Measurements from ENCODE around the gene ARHGEF28. TPM values are rescaled to one million over a fixed set of nuclear protein-coding genes. Genes with fewer than 3 reads are reported as not detected.
A peak's percentile ranks its signal among the peaks of the same experiment; 100 is the strongest.

The ARHGEF28 gene
- total and polyA plus RNA-seq, 2 of the 13 experiments (the other 11 are each of a cell fraction or from before 2014, with no cell fraction given) = 17.4 to 34.1 TPM

DNA sequence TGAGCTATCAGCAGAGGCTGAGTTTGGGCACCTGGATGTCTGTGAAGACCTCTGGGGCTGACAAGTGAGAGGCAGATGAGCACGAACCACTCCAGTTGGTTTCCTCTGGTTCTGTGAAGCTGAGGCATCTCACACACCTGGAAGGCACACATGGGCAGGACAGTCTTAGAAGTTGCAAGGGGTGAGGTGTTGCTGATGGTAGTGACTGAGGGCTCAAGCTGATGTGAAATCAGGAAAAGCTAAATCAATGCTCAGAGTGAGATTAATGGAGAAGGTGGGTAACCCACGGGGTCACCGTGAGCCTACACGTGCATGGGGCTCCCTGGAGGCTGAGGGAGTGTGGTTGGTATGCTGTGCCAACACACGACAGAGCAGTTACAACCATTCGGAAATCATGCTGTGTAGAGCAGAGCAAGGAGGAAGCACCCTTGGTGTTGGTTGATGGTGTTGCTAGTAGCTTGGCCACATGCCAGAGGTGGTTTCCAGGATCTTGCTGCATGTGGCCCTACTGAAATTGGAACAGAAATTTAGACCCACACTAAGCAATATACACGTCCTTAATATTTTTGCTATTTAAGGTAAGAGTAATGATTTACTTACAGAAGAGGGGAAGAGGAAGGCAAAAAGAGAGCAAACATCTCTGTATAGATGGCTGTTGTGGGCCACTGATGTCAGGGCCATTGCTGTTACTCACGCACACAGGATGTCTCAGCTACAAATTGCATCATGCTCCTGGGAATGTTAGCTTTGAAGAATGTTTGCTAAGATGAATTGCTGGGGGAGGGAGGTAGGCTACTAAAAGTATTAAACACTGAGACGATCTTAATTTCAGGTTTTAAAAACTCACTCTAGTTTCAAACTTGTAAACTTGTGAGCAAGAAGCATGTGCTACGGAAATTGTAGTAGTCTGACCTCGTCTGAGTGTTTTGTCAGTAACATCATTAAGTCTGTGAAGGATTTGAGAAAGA lies 170.5 kb downstream of the ARHGEF28 start (continued):
- TF ChIP-seq, protein P1, sequence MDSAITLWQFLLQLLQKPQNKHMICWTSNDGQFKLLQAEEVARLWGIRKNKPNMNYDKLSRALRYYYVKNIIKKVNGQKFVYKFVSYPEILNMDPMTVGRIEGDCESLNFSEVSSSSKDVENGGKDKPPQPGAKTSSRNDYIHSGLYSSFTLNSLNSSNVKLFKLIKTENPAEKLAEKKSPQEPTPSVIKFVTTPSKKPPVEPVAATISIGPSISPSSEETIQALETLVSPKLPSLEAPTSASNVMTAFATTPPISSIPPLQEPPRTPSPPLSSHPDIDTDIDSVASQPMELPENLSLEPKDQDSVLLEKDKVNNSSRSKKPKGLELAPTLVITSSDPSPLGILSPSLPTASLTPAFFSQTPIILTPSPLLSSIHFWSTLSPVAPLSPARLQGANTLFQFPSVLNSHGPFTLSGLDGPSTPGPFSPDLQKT (CRISPR knock-in tag; IDR thresholded peaks at IDR 0.05; ENCODE audit: borderline replicate concordance) = no peak
- TF ChIP-seq ZNF143 (CRISPR knock-in tag; IDR thresholded peaks at IDR 0.05) = no peak
- TF ChIP-seq, protein P2, sequence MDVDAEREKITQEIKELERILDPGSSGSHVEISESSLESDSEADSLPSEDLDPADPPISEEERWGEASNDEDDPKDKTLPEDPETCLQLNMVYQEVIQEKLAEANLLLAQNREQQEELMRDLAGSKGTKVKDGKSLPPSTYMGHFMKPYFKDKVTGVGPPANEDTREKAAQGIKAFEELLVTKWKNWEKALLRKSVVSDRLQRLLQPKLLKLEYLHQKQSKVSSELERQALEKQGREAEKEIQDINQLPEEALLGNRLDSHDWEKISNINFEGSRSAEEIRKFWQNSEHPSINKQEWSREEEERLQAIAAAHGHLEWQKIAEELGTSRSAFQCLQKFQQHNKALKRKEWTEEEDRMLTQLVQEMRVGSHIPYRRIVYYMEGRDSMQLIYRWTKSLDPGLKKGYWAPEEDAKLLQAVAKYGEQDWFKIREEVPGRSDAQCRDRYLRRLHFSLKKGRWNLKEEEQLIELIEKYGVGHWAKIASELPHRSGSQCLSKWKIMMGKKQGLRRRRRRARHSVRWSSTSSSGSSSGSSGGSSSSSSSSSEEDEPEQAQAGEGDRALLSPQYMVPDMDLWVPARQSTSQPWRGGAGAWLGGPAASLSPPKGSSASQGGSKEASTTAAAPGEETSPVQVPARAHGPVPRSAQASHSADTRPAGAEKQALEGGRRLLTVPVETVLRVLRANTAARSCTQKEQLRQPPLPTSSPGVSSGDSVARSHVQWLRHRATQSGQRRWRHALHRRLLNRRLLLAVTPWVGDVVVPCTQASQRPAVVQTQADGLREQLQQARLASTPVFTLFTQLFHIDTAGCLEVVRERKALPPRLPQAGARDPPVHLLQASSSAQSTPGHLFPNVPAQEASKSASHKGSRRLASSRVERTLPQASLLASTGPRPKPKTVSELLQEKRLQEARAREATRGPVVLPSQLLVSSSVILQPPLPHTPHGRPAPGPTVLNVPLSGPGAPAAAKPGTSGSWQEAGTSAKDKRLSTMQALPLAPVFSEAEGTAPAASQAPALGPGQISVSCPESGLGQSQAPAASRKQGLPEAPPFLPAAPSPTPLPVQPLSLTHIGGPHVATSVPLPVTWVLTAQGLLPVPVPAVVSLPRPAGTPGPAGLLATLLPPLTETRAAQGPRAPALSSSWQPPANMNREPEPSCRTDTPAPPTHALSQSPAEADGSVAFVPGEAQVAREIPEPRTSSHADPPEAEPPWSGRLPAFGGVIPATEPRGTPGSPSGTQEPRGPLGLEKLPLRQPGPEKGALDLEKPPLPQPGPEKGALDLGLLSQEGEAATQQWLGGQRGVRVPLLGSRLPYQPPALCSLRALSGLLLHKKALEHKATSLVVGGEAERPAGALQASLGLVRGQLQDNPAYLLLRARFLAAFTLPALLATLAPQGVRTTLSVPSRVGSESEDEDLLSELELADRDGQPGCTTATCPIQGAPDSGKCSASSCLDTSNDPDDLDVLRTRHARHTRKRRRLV (CRISPR knock-in tag; IDR thresholded peaks at IDR 0.05) = no peak
- no peak for TF ChIP-seq ZSCAN5A (CRISPR knock-in tag; IDR thresholded peaks at IDR 0.05; ENCODE audit: borderline replicate concordance)
- no peak for TF ChIP-seq ZNF549 (CRISPR knock-in tag; IDR thresholded peaks at IDR 0.05)
- no peak for TF ChIP-seq ZEB1 (IDR thresholded peaks at IDR 0.05; ENCODE audit: insufficient replicate concordance, low read depth)
- no peak for TF ChIP-seq MTF1 (CRISPR knock-in tag; IDR thresholded peaks at IDR 0.05)
- TF ChIP-seq THAP9 (CRISPR knock-in tag; IDR thresholded peaks at IDR 0.05; ENCODE audit: borderline replicate concordance) = no peak
- TF ChIP-seq GABPA (IDR thresholded peaks at IDR 0.05; ENCODE audit: low read depth, low read length) = no peak
- TF ChIP-seq GABPA (CRISPR knock-in tag; IDR thresholded peaks at IDR 0.05; ENCODE audit: low read depth) = no peak
- TF ChIP-seq HBP1 (CRISPR knock-in tag; IDR thresholded peaks at IDR 0.05; ENCODE audit: low read depth) = no peak
- no peak for TF ChIP-seq PLRG1 (conservative IDR thresholded peaks at IDR 0.05)
- peak; percentile 90 for TF ChIP-seq ETV5 (CRISPR knock-in tag; IDR thresholded peaks at IDR 0.05; ENCODE audit: borderline replicate concordance)
- TF ChIP-seq FOXP4 (CRISPR knock-in tag; IDR thresholded peaks at IDR 0.05) = peak; percentile 67
